GM18519 (cell line): Measurements from ENCODE around the gene MS4A15.
A peak's percentile ranks its signal among the peaks of the same experiment; 100 is the strongest.
"Not testable (repeated sequence)": the region's sequence is repeated elsewhere in the genome, so short reads cannot be mapped to it uniquely, and the experiment has no call there.

ENCODE experiments used
- ATAC-seq: cut with Tn5 transposase; IDR thresholded peaks from one replicate; pipeline ENCODE4 v1.9.1; 2021; ENCODE audit warnings: mild to moderate bottlenecking, moderate library complexity; ENCODE audit not compliant: unreplicated experiment, low FRiP score

Gene MS4A15

GRCh38 chr11:60753309-60753708, 3.4 kb upstream of the MS4A15 start:
- no peak for ATAC-seq

- ATAC-seq = no peak
These were observed 1.8 kb upstream of the MS4A15 start for GRCh38 chr11:60754887-60755286.

GRCh38 chr11:60757231-60757800, 649 bp downstream of the MS4A15 start:
- ATAC-seq = no peak

GRCh38 chr11:60758671-60759070, 2.0 kb downstream of the MS4A15 start:
- not testable (repeated sequence) for ATAC-seq

- ATAC-seq = not testable (repeated sequence)
These were observed 3.0 kb downstream of the MS4A15 start for GRCh38 chr11:60759438-60760225.

- ATAC-seq = no peak
These were observed 4.9 kb downstream of the MS4A15 start for GRCh38 chr11:60761436-60762190.

- peak; percentile 52 for ATAC-seq
These were observed 6.4 kb downstream of the MS4A15 start for GRCh38 chr11:60762851-60763691.

- ATAC-seq = no peak
These were observed 7.2 kb downstream of the MS4A15 start for GRCh38 chr11:60763692-60764369.

- no peak for ATAC-seq
These were observed 8.2 kb downstream of the MS4A15 start for GRCh38 chr11:60764879-60765278.

GRCh38 chr11:60765355-60765754, 8.7 kb downstream of the MS4A15 start:
- ATAC-seq = no peak

- no peak for ATAC-seq
These were observed 9.9 kb downstream of the MS4A15 start for GRCh38 chr11:60766547-60766946.

GRCh38 chr11:60767388-60767811, 10.7 kb downstream of the MS4A15 start:
- ATAC-seq = no peak

GRCh38 chr11:60768202-60768601, 11.5 kb downstream of the MS4A15 start:
- no peak for ATAC-seq

- no peak for ATAC-seq
These were observed 12.6 kb downstream of the MS4A15 start for GRCh38 chr11:60769273-60769672.

GRCh38 chr11:60769811-60770210, 13.1 kb downstream of the MS4A15 start:
- ATAC-seq = no peak

GRCh38 chr11:60771146-60771545, 14.5 kb downstream of the MS4A15 start:
- no peak for ATAC-seq

- ATAC-seq = no peak
These were observed 15.3 kb downstream of the MS4A15 start for GRCh38 chr11:60771879-60772525.

- ATAC-seq = no peak
These were observed 16.0 kb downstream of the MS4A15 start for GRCh38 chr11:60772666-60773065.

GRCh38 chr11:60774726-60775125, 18.1 kb downstream of the MS4A15 start:
- no peak for ATAC-seq
